ENCODE results near the gene CLEC11A. TPM values are rescaled to one million over a fixed set of nuclear protein-coding genes. Genes with fewer than 3 reads are reported as not detected.
A peak's percentile ranks its signal among the peaks of the same experiment; 100 is the strongest.

The CLEC11A gene
- total and polyA plus RNA-seq, 2 of the 8 experiments (the other 6 are each of a cell fraction or from before 2014, with no cell fraction given), result 4.3 to 17.4 TPM

- CTCF ChIA-PET (ENCODE audit: partially characterized antibody), result interaction anchor here (0.6 to 2.4 kb wide), 4 partner anchors 24 to 237 kb away, joined by 3 to 10 read pairs (median 3); no protein-coding TSS in a partner anchor
- no peak for FAIRE-seq
- TF ChIP-seq PHF8 (conservative IDR thresholded peaks at IDR 0.05; ENCODE audit: low read depth, low read length), result no peak
- no peak for TF ChIP-seq CTCF (IDR thresholded peaks at IDR 0.05; ENCODE audit: control extremely low read depth in 1 of 3, insufficient read depth in 1 of 3, low read depth in 1 of 3, low read length in 3 of 3)
- TF ChIP-seq SAP30 (IDR thresholded peaks at IDR 0.05; ENCODE audit: insufficient read depth, insufficient replicate concordance, low read length), result no peak
- TF ChIP-seq TEAD4 (IDR thresholded peaks at IDR 0.05; ENCODE audit: low read depth, low read length), result peak; percentile 55; the same call in 1 of the 2 replicates
- 0 out of 2 replicates have a peak, but pooled peaks have one; percentile 14 for TF ChIP-seq E2F6 (IDR thresholded peaks at IDR 0.05)
- TF ChIP-seq POLR2A (IDR thresholded peaks at IDR 0.05; ENCODE audit: control extremely low read depth in 1 of 2, low read depth in 2 of 2, low read length in 2 of 2), result no peak
Observed at GRCh38 chr19:50693064-50693975, 29.8 kb upstream of the CLEC11A start.

More at GRCh38 chr19:50693064-50693975, 29.8 kb upstream of the CLEC11A start:
- Histone ChIP-seq H3K4me1 (replicated peaks in 1 of 4; ENCODE audit: control insufficient read depth in 3 of 4, insufficient read depth in 4 of 4, low read length in 3 of 4) (peaks cover 0 to 24% (median 21%) of the 10 kb centered on the region in 4 experiments; a peak in 6 of 7 replicates), H3K79me2 (ENCODE audit: control insufficient read depth in 1 of 2, insufficient read depth in 2 of 2, low read length in 2 of 2) (no peaks in the 10 kb centered on the region), H4K91ac (replicated peaks; ENCODE audit: insufficient read length, low read length) (peak overlapping the region; percentile 38), H3K79me1 (ENCODE audit: low read depth, low read length) (no peaks in the 10 kb centered on the region), H2AK5ac (ENCODE audit: low read depth, low read length) (no peak overlapping the region), H3K23ac (ENCODE audit: insufficient read length) (no peak overlapping the region), H2AFZ (ENCODE audit: low read length) (no peak overlapping the region), H3K23me2 (ENCODE audit: low read depth, low read length) (peaks cover 11% of the 10 kb centered on the region), H3K18ac (ENCODE audit: extremely low read depth, low read length) (peak overlapping the region; percentile 75), H3K9ac (replicated peaks in 1 of 4; ENCODE audit: extremely low read depth in 1 of 4, low read depth in 3 of 4, low read length in 3 of 4) (0 out of 7 replicates have a peak overlapping the region, but pooled peaks of 1 of the 4 experiments have one; percentile 10), H2BK120ac (replicated peaks; ENCODE audit: low read depth, low read length) (no peak overlapping the region), H3K27ac (ENCODE audit: low read depth, low read length) (no peak overlapping the region), H3K14ac (ENCODE audit: insufficient read length) (peak overlapping the region; percentile 89), H4K5ac (ENCODE audit: insufficient read length, low read depth, low read length) (no peak overlapping the region), H4K8ac (ENCODE audit: extremely low read depth, insufficient read depth, low read length) (peak overlapping the region; percentile 76; the same call in 1 of the 2 replicates), H4K20me1 (replicated peaks in 1 of 2; ENCODE audit: control insufficient read depth in 1 of 2, insufficient read depth in 2 of 2, low read length in 2 of 2) (peaks cover 0 to 23% of the 10 kb centered on the region in 2 experiments), H2BK5ac (ENCODE audit: low read depth, low read length) (peak overlapping the region; percentile 55; the same call in 1 of the 2 replicates), H3K9me3 (ENCODE audit: insufficient read depth in 2 of 2, low read depth in 1 of 2, low read length in 1 of 2) (no peaks in the 10 kb centered on the region), H3K36me3 (ENCODE audit: control insufficient read depth in 2 of 4, insufficient read depth in 4 of 4, low read length in 3 of 4) (no peaks in the 10 kb centered on the region), H3K56ac (replicated peaks; ENCODE audit: insufficient read length, low read depth, low read length) (no peak overlapping the region), H3K4me3 (ENCODE audit: extremely low read depth in 1 of 4, insufficient read depth in 2 of 4, low read depth in 3 of 4, low read length in 4 of 4) (peak overlapping the region; percentile 11 to 55 (median 22); a peak in 5 of 8 replicates), H2BK20ac (ENCODE audit: low read length) (0 out of 2 replicates have a peak overlapping the region, but pooled peaks have one; percentile 90), H2BK15ac (ENCODE audit: low read length) (peak overlapping the region; percentile 92; the same call in 1 of the 2 replicates), H3K4me2 (ENCODE audit: insufficient read depth in 1 of 2, low read depth in 2 of 2, low read length in 2 of 2) (peak overlapping the region; percentile 76 to 79), H2BK12ac (ENCODE audit: low read depth, low read length) (peak overlapping the region; percentile 99; the same call in 1 of the 2 replicates), H3K27me3 (replicated peaks in 1 of 4; ENCODE audit: control insufficient read depth in 3 of 4, extremely low read depth in 1 of 4, insufficient read depth in 3 of 4, low read length in 3 of 4) (peaks cover 9 to 74% (median 62%) of the 10 kb centered on the region in 4 experiments), H3K4ac (replicated peaks; ENCODE audit: insufficient read length, low read depth, low read length) (peak overlapping the region; percentile 62)
- WGBS, 2 experiments (ENCODE audit: extremely low coverage in 1 of 2, insufficient coverage in 1 of 2, insufficient read length in 1 of 2, insufficient replicate concordance in 2 of 2, low coverage in 1 of 2, low lambda C conversion rate in 2 of 2, missing lambda C conversion rate in 1 of 2), result 12% methylated on average over 13 of the region's 23 CpGs; no CpG with 5 or more reads in 1 of the 2 experiments
- peak in 1 of 2 experiments; percentile 72 for DNase-seq (ENCODE audit: low read depth in 1 of 2, low spot score in 2 of 2)
- POLR2A ChIA-PET (ENCODE audit: partially characterized antibody), result interaction anchor here (0.8 to 2.1 kb wide), 10 partner anchors 8 to 138 kb away, joined by 3 to 6 read pairs (median 3); no protein-coding TSS in a partner anchor
